Smooth muscle cell (in vitro differentiated cells): ENCODE results near the gene FILIP1. TPM values are rescaled to one million over a fixed set of nuclear protein-coding genes. Genes with fewer than 3 reads are reported as not detected.

Experiments used
- DNase-seq: peaks from one replicate; lab custom pipeline; 2025; ENCODE audit not compliant: unreplicated experiment; lab: John Stamatoyannopoulos, UW
- H2AFZ ChIP-seq: fragments of 200-600 bp; sonication (generic); 2 replicates; pipeline ENCODE4 v1.6.0; 2016; ENCODE audit warnings: antibody characterized with exemption, low read depth, mild to moderate bottlenecking
- H3F3A ChIP-seq: fragments of 200-600 bp; sonication (generic); 2 replicates; pipeline ENCODE4 v1.6.0; 2017; ENCODE audit warnings: antibody characterized with exemption, low read depth
- H3K27ac ChIP-seq: fragments of 200-600 bp; sonication (generic); 2 replicates; pipeline ENCODE4 v1.5.1; 2016; ENCODE audit warnings: low read depth, mild to moderate bottlenecking
- H3K27me3 ChIP-seq: fragments of 200-600 bp; sonication (generic); 2 replicates; pipeline ENCODE4 v1.6.1; 2016; ENCODE audit warnings: low read depth, mild to moderate bottlenecking
- H3K36me3 ChIP-seq: fragments of 200-600 bp; sonication (generic); 2 replicates; pipeline ENCODE4 v1.5.1; 2016; ENCODE audit warnings: low read depth
- H3K4me1 ChIP-seq: fragments of 200-600 bp; sonication (generic); 2 replicates; pipeline ENCODE4 v1.5.1; 2016; ENCODE audit warnings: low read depth
- H3K4me2 ChIP-seq: fragments of 200-600 bp; sonication (generic); 2 replicates; pipeline ENCODE4 v1.6.0; 2016; ENCODE audit warnings: mild to moderate bottlenecking
- H3K4me3 ChIP-seq: fragments of 200-600 bp; sonication (generic); 2 replicates; pipeline ENCODE4 v1.5.1; 2016; ENCODE audit warnings: mild to moderate bottlenecking
- H3K79me2 ChIP-seq: fragments of 200-600 bp; sonication (generic); 2 replicates; pipeline ENCODE4 v1.6.0; 2016; ENCODE audit warnings: low read depth, mild to moderate bottlenecking
- H3K9ac ChIP-seq: fragments of 200-600 bp; sonication (generic); 2 replicates; pipeline ENCODE4 v1.6.0; 2016; ENCODE audit warnings: low read depth
- H3K9me3 ChIP-seq: fragments of 200-600 bp; sonication (generic); replicated peaks from 2 replicates; pipeline ENCODE4 v1.5.1; 2016; ENCODE audit warnings: low read depth
- H4K20me1 ChIP-seq: fragments of 200-600 bp; sonication (generic); 2 replicates; pipeline ENCODE4 v1.6.0; 2016; ENCODE audit warnings: low read depth
- CTCF ChIP-seq: fragments of 200-600 bp; sonication (generic); IDR thresholded peaks from 2 replicates; pipeline ENCODE4 v1.5.1; 2017; ENCODE audit warnings: borderline replicate concordance, mild to moderate bottlenecking, antibody characterized with exemption; ENCODE audit not compliant: insufficient read depth, poor library complexity, severe bottlenecking
- WGBS: methylation state at CpG from one replicate; pipeline ENCODE4 v1.1.7; 2016; ENCODE audit warnings: low lambda C conversion rate; 5-methylcytosine and 5-hydroxymethylcytosine counted together
- polyA plus RNA-seq: library from polyadenylated mRNA; unstranded; fragments of >200 nt; fragmentation: Nextera tagmentation; extraction: Ambion mirVana; gene quantifications from 2 replicates; pipeline ENCODE4 v1.2.1, GENCODE V29; 2016
- total RNA-seq: library from RNA; depleted of rRNA; stranded (reverse); fragments of >200 nt; gene quantifications from 2 replicates; pipeline ENCODE4 v1.2.3, GENCODE V29; 2014

Gene FILIP1
- total and polyA plus RNA-seq, 2 experiments from 2014 or later: 3.0 to 3.5 TPM

DNA sequence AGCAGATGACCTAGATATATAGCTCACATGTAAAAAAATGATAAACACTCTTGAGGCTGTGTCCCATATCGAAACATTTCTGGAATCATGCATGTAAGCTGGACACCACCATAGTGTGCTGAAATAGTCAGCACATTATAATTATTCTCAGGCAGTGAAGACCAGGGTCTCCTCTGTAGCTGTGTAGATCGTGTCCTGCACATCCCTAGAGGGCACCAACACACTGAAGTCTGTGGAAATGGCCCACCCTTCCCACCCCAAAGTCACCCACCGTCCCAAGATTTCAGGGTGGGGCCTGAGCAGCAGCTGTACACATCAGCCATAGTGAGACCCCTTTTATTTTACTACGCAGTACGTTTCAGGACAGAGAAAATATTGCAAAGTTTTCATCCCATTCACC is 188.0 kb downstream of the FILIP1 start:
- Histone ChIP-seq H3K27ac (no peak overlapping the region), H3K4me3 (no peak overlapping the region), H3K36me3 (no peaks in the 10 kb centered on the region), H3K4me1 (peaks cover 10% of the 10 kb centered on the region), H3K9me3 (no peaks in the 10 kb centered on the region), H2AFZ (no peak overlapping the region), H3K4me2 (no peak overlapping the region), H4K20me1 (no peaks in the 10 kb centered on the region), H3K79me2 (no peaks in the 10 kb centered on the region), H3K27me3 (no peaks in the 10 kb centered on the region), H3F3A (no peaks in the 10 kb centered on the region), H3K9ac (no peak overlapping the region)
- no peak for TF ChIP-seq CTCF
- no peak for DNase-seq
- WGBS: 78% methylated on average over 5 of the region's 5 CpGs

DNA sequence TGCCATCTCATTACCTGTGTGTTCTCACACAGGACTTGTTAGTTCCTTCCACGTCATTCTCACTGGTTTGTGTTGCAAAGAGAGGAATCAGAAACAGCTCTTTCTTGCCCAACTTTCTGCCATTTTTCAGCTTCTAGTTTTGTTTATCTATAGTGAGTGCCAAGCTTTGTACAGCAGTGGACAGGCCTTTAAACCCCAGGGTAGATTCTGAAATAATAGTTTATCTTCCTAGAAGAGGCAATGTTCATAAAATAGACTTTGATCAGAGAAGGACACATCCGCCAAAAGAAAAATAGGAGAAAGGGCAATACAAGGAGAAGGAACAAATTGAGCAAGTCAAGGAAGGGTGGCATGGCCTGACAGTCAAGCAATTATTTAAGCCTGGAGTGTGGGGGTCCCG is 191.3 kb downstream of the FILIP1 start:
- Histone ChIP-seq H3K9ac (no peak overlapping the region), H3K4me2 (no peak overlapping the region), H3K79me2 (no peaks in the 10 kb centered on the region), H2AFZ (no peak overlapping the region), H3F3A (no peaks in the 10 kb centered on the region), H3K27me3 (no peaks in the 10 kb centered on the region), H4K20me1 (no peaks in the 10 kb centered on the region), H3K4me1 (peaks cover 16% of the 10 kb centered on the region), H3K4me3 (no peak overlapping the region), H3K27ac (no peak overlapping the region), H3K9me3 (no peaks in the 10 kb centered on the region), H3K36me3 (no peaks in the 10 kb centered on the region)
- no peak for TF ChIP-seq CTCF
- no peak for DNase-seq
- 92% methylated on average over 3 of the region's 3 CpGs for WGBS

GRCh38 chr6:75301537-75301936 is 192.1 kb downstream of the FILIP1 start:
- no peak overlapping the region for H3K4me2 ChIP-seq
- no peaks in the 10 kb centered on the region for H3K9me3 ChIP-seq
- no peaks in the 10 kb centered on the region for H3K36me3 ChIP-seq
- H3K27me3 ChIP-seq: no peaks in the 10 kb centered on the region
- no peaks in the 10 kb centered on the region for H4K20me1 ChIP-seq
- no peak overlapping the region for H2AFZ ChIP-seq
- no peak overlapping the region for H3K9ac ChIP-seq
- H3K4me1 ChIP-seq: peaks cover 16% of the 10 kb centered on the region
- no peak overlapping the region for H3K27ac ChIP-seq
- DNase-seq: no peak
- no peak overlapping the region for H3K4me3 ChIP-seq
- no peaks in the 10 kb centered on the region for H3F3A ChIP-seq
- TF ChIP-seq CTCF: no peak
- H3K79me2 ChIP-seq: no peaks in the 10 kb centered on the region

- Histone ChIP-seq H3K27me3 (no peaks in the 10 kb centered on the region), H4K20me1 (no peaks in the 10 kb centered on the region), H3K9me3 (no peaks in the 10 kb centered on the region), H3K27ac (no peak overlapping the region), H3K9ac (no peak overlapping the region), H3K4me1 (peaks cover 16% of the 10 kb centered on the region), H2AFZ (no peak overlapping the region), H3K36me3 (no peaks in the 10 kb centered on the region), H3K79me2 (no peaks in the 10 kb centered on the region), H3K4me3 (no peak overlapping the region), H3K4me2 (no peak overlapping the region), H3F3A (no peaks in the 10 kb centered on the region)
- WGBS: 96% methylated on average over 2 of the region's 2 CpGs
- TF ChIP-seq CTCF: no peak
- no peak for DNase-seq
Measured at GRCh38 chr6:75301088-75301487, 192.5 kb downstream of the FILIP1 start.
